GM21515 (cell line): ENCODE results near the gene MTHFD1L.

Experiments
- ATAC-seq: cut with Tn5 transposase; IDR thresholded peaks from one replicate; pipeline ENCODE4 v1.9.1; 2021; ENCODE audit not compliant: unreplicated experiment

The MTHFD1L gene

GRCh38 chr6:151088963-151089362, 223.5 kb downstream of the MTHFD1L start:
- ATAC-seq: no peak

- ATAC-seq: no peak
Observed at GRCh38 chr6:151089978-151090377, 224.5 kb downstream of the MTHFD1L start.

GRCh38 chr6:151091571-151091970, 226.1 kb downstream of the MTHFD1L start:
- no peak for ATAC-seq

- no peak for ATAC-seq
Observed at GRCh38 chr6:151092591-151092990, 227.1 kb downstream of the MTHFD1L start.

GRCh38 chr6:151093706-151094105, 228.2 kb downstream of the MTHFD1L start:
- no peak for ATAC-seq

GRCh38 chr6:151095538-151096254, 230.2 kb downstream of the MTHFD1L start:
- ATAC-seq: no peak

GRCh38 chr6:151096255-151096612, 230.7 kb downstream of the MTHFD1L start:
- no peak for ATAC-seq

GRCh38 chr6:151096691-151097606, 231.4 kb downstream of the MTHFD1L start:
- ATAC-seq: no peak

GRCh38 chr6:151098166-151098565, 232.7 kb downstream of the MTHFD1L start:
- no peak for ATAC-seq

GRCh38 chr6:151100326-151100725, 234.8 kb downstream of the MTHFD1L start:
- ATAC-seq: no peak

GRCh38 chr6:151101161-151101815, 235.8 kb downstream of the MTHFD1L start:
- no peak for ATAC-seq

GRCh38 chr6:151101816-151102694, 236.6 kb downstream of the MTHFD1L start:
- no peak for ATAC-seq

- no peak for ATAC-seq
Observed at GRCh38 chr6:151103266-151103665, 237.8 kb downstream of the MTHFD1L start.

- ATAC-seq: no peak
Observed at GRCh38 chr6:151107897-151108427, 242.5 kb downstream of the MTHFD1L start.

- no peak for ATAC-seq
Observed at GRCh38 chr6:151108548-151108947, 243.0 kb downstream of the MTHFD1L start.

GRCh38 chr6:151109361-151109760, 243.9 kb downstream of the MTHFD1L start:
- no peak for ATAC-seq

- ATAC-seq: no peak
Observed at GRCh38 chr6:151109869-151110575, 244.5 kb downstream of the MTHFD1L start.

- ATAC-seq: no peak
Observed at GRCh38 chr6:151110576-151110905, 245.0 kb downstream of the MTHFD1L start.

GRCh38 chr6:151111670-151112069, 246.2 kb downstream of the MTHFD1L start:
- no peak for ATAC-seq

GRCh38 chr6:151112130-151112529, 246.6 kb downstream of the MTHFD1L start:
- ATAC-seq: no peak
